OCI-LY1 (cell line): ENCODE measurements around the gene HAX1.
"Not testable (repeated sequence)": the region's sequence is repeated elsewhere in the genome, so short reads cannot be mapped to it uniquely, and the experiment has no call there.

Source experiments
- CTCF ChIP-seq: fragments of 200-600 bp; sonication (generic), shearing (Covaris generic); IDR thresholded peaks from 2 replicates; pipeline ENCODE4 v1.5.1; 2017; ENCODE audit warnings: mild to moderate bottlenecking, antibody characterized with exemption, low read length, moderate library complexity, mixed read lengths
- EZH2 ChIP-seq: fragments of 200-600 bp; sonication (generic), shearing (Covaris generic); IDR thresholded peaks from 2 replicates; pipeline ENCODE4 v1.8.0; 2017; ENCODE audit warnings: borderline replicate concordance, mixed run types, mild to moderate bottlenecking, antibody characterized with exemption, low read length, moderate library complexity, mixed read lengths

GRCh38 chr1:154312229-154313065, 40.0 kb downstream of the HAX1 start:
- not testable (repeated sequence) for TF ChIP-seq CTCF, EZH2
